ENCODE measurements around the gene MPC1.

GRCh38 chr6:166365806-166366205 lies 16.9 kb downstream of the MPC1 start:
- no peak for TF ChIP-seq CTCF (IDR thresholded peaks at IDR 0.05; ENCODE audit: low read length)
- TF ChIP-seq EZH2 (IDR thresholded peaks at IDR 0.05; ENCODE audit: borderline replicate concordance, low read length): no peak

Data from OCI-LY1 (cell line).